Measurements from ENCODE around the gene NEDD4L.
"Not testable (repeated sequence)": the region's sequence is repeated elsewhere in the genome, so short reads cannot be mapped to it uniquely, and the experiment has no call there.

The NEDD4L gene

GRCh38 chr18:58360324-58360723 is 316.3 kb downstream of the NEDD4L start:
- DNase-seq = no peak

DNA sequence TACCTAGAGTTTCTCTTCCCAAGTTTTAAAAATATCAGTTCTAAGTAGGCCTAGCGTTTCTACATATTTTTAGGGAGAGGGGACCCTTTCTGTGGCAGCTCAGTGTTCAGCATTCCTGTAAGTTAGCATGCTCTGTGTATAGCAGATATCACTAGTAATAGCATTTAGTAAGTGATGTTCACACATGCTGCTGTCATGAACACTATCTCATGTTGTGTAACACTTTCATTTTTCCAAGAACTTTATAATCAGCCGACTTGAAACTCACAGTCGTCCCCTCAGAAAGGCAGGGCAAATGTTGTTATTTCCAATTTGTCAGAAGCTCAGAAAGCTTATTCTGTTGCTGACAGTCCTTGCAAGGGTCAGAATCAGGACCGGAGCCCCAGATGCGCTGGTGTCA is 317.2 kb downstream of the NEDD4L start:
- no peak for DNase-seq

DNA sequence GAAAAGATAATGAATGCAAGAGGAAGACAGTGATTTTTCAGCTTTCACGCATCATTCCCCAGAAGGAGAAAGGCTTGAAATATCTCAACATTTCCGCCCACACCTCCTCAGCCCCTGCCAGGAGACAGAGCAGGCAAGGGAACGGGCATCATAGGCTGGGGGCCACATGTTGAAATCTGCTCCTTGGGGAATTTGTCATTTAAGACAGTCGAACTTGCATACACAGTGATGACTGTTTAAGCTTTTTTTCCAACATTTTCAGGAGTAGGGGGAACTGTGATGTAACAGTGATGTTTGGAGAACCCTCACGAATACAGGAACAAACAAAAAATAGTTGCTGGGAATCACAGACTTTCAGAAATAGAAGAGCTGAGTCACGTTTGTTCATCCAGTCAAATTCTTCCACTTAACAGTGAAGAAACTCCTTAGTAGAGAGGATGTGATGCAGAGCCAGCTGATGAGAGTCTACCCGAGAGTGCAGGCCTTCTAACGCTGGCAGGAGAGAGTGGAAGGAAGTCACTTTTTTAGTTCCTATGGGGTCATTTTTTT is 318.1 kb downstream of the NEDD4L start:
- DNase-seq = no peak

DNA sequence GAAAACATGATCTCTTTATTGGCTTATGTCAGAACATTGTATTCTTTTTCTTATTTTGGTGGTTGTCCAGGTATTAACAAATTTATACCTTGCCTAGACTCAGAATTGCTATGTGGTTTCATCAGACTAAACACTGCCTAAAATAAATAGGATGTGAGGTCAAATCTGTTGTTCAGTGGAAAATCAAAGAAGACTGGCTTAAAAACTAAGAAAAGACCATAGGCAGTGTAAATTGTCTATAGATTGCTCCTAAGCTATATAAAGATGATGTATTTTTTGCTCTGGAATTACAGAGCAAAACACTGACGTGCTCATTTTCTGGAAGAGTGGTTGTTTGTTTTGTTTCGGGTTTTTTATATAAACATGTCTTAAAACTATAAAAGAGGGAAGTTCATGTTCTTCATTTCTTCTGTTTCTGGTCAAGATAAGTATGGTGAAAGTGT is 318.8 kb downstream of the NEDD4L start:
- DNase-seq = no peak

DNA sequence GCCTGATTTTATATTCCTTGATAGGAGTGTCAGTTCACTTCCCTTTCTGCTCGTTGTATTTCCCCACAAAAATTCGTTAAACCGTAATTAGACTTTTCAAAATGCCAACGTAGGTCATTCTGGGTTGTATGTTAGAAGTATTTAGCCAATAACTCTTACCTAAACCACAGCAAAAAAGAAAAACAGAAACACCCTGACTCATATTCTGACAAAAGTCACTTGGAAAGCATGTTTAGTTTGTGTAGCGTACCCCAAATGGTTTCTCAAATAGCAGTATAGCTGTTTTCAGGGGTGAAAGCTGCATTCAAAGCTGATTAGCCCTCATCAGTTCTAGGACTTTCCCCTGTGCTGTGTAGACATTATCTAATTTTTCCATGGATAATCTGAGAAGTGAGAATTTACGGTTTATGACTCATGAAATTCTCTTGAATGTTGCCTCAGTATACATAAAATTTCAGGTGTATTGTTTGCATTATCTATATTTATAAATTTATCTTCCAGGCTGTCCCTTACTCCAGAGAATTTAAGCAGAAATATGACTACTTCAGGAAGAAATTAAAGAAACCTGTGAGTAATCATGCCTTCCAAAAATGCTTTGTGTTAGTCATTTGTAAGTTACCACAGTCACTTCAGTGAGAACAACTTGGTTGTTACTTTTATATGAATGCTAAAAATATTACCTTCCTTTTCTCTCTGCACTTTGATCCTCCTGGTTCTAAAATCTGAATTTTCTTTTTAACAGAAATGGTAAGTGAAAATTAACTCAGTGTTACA is 319.9 kb downstream of the NEDD4L start:
- no peak for DNase-seq

- DNase-seq = no peak
These were observed 321.0 kb downstream of the NEDD4L start for GRCh38 chr18:58364876-58365528.

DNA sequence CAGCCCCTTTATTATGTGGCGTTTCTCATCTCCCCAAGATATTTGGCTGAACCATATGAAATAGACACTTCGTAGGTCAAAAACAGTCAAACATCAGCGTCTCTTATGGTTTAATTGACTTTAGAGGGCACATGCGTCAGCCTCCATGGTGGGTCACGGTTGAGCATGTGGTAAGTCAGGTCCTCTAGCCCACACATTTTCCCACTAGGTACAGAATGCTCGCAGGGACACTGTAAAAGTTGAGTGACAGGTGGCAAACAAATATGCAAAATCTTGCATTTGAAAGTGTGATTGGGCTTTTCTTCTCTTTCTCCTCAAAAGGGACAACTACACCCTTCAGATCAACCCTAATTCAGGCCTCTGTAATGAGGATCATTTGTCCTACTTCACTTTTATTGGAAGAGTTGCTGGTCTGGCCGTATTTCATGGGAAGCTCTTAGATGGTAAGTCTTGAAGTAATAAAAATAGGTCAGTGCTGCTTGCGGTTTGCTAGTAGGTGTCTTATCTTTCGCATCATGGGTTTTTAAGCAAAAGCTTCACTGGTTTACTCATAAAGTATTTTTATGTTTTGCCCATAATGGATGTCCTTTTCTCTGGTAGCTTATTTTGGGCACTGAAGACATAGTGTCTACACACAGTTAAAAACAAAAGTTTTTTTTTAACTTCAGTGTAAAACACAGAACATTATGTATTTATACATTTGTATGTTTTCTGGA is 323.6 kb downstream of the NEDD4L start:
- DNase-seq = no peak

DNA sequence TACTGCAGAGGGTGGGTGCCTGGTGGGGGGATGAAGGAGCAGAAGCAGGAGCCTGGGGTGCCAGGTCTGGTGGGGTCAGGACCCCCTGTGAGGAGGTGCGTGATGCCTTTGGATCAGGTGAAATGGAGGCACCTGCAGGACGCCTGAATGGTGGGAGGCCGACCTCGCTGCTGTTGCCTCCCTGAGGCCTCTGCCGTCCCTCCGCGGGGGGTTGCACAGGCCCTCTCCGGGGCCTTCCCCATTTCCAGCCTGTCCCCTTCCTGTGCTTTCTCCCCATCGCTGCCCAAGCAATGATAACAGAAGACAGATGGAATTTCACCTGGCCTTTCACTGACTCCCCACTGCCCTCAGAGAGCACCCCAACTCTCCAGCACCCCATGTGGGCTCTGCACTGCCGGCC is 325.6 kb downstream of the NEDD4L start:
- DNase-seq = no peak

GRCh38 chr18:58370038-58370580 is 326.1 kb downstream of the NEDD4L start:
- no peak for DNase-seq

DNA sequence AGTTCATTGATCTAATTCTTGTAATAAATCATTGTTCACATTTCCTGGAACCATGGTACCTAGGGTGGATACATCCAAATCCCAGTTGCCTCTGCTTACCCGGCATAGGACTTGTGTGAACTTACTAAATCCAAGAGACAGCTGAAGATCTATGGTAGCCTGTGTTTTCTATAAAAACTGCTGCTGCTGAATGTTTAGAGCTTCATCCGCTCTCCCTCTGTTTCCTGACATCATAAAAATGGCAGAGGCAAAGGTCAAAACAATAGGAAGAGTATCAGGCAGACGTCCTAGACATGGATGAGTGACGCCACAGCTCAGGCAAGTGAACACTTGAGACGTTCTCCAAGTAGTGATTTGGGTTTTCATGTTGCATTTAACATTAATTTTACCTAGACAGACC is 326.6 kb downstream of the NEDD4L start:
- no peak for DNase-seq

DNA sequence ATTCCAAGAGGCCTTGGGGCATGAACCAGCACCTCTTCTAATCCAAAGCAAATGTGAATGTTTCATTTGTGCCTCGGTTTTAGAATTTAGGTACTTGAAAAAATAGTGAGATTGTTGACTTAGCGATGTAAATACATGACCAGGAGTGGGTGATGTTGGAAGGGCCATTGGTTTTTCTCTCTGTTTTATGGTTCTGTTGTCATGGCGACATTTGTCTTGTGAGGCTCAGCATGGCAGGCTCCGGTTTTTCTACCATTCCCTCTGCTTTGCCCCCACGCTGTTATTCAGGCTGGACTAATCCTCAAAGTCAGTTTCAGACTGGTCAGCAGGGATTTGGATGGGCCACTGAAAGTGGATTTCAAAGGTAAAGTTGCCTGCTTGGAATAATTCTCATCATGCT is 329.5 kb downstream of the NEDD4L start:
- no peak for DNase-seq

DNA sequence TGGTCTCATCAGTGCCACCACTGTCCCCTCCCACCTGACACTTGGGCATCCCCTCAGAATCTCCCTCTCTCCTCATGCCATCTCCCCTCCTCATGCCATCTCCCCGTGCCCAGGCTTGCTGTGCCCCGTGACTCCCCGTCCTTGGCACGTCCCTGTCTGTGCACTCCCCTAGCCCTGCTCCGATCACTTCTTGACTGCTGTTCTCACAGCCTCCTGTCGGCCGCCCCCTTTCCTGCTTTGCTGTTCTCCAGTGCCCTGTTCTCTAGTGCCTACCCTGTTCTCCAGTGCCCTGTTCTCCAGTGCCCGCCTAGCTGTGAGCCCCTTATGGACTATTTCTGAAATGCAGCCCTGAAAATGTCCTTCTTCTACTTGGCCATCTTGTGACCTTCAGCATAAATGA is 331.0 kb downstream of the NEDD4L start:
- no peak for DNase-seq

GRCh38 chr18:58378411-58379379 is 334.7 kb downstream of the NEDD4L start:
- DNase-seq = no peak

GRCh38 chr18:58379443-58379842 is 335.4 kb downstream of the NEDD4L start:
- no peak for DNase-seq

GRCh38 chr18:58380113-58380512 is 336.1 kb downstream of the NEDD4L start:
- not testable (repeated sequence) for DNase-seq

GRCh38 chr18:58381676-58382411 is 337.8 kb downstream of the NEDD4L start:
- no peak for DNase-seq

DNA sequence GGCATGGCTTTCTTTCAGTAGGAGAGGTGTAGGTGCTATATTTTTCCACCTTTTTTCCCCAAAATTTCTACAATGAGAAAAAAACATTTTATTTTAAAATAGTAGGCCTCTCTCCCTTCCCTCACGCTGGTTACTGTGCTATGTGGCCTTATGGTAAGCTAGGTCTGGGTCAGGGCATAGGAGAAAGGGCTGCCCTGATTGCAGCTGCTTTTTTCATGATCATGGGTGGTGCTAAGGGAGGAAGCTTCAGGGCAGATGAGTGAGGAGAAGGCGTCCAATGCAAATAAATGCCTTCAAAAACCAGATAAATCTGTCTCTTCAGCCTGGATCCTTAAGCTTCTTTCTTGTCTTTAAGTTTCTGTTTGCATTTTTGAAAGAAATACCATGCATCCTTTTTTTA is 338.4 kb downstream of the NEDD4L start:
- no peak for DNase-seq

GRCh38 chr18:58385472-58385871 is 341.4 kb downstream of the NEDD4L start:
- peak; percentile 20 for DNase-seq

GRCh38 chr18:58386780-58387179 is 342.8 kb downstream of the NEDD4L start:
- no peak for DNase-seq

DNA sequence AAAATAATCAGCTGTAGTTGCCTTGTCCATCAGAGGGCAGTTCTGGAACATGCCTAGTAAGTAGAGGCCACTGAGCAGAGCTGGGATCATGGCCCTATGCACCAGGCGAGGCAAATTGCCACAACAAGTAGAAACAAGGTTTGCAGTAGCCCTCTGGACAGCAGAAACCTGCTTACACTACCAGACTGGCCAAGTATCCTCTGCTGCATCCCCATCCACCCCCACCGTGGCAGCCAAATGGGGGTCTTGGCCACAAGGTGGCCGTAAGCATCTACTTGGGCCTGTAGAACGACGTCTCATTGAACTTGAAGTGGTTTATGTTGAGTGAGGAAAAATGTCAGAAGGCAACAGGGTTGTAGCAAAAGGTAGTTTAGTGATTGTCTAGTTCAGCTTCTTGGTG is 343.7 kb downstream of the NEDD4L start:
- DNase-seq = no peak

DNA sequence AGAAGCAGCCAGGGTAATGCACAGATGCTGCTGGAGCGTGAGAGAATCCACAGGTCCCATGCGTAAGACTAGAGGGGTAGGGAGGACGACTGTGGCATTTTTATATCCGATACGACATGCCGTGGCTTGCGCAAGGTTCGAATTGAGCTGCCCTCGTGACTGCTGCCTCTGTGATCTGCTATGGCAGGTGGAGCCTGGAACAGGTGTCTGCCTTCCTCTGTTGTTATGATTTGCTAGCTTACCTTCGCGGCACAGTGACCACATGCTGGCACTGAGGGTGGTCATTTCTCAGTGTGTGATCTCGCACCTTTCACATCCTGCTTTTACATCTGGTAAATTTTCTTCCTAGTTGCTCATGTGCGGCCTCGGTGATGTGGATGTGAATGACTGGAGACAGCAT is 344.7 kb downstream of the NEDD4L start:
- DNase-seq = no peak
